HG03196 (cell line): ENCODE measurements around the gene TMEM209.
"Not testable (repeated sequence)": the region's sequence is repeated elsewhere in the genome, so short reads cannot be mapped to it uniquely, and the experiment has no call there.

ENCODE experiments used
- ATAC-seq: cut with Tn5 transposase; IDR thresholded peaks from one replicate; pipeline ENCODE4 v1.9.1; 2021; ENCODE audit not compliant: unreplicated experiment

TMEM209 gene

GRCh38 chr7:130174237-130174959 lies 30.8 kb downstream of the TMEM209 start:
- ATAC-seq = no peak

GRCh38 chr7:130162196-130162595 lies 43.0 kb downstream of the TMEM209 start:
- ATAC-seq = no peak

GRCh38 chr7:130160455-130160854 lies 44.8 kb downstream of the TMEM209 start:
- no peak for ATAC-seq

- no peak for ATAC-seq
Measured at GRCh38 chr7:130160023-130160422, 45.2 kb downstream of the TMEM209 start.

- ATAC-seq = no peak
Measured at GRCh38 chr7:130157700-130158099, 47.5 kb downstream of the TMEM209 start.

GRCh38 chr7:130156140-130156539 lies 49.1 kb downstream of the TMEM209 start:
- no peak for ATAC-seq

- no peak for ATAC-seq
Measured at GRCh38 chr7:130154501-130155317, 50.5 kb downstream of the TMEM209 start.

- ATAC-seq = no peak
Measured at GRCh38 chr7:130154131-130154500, 51.1 kb downstream of the TMEM209 start.

- ATAC-seq = no peak
Measured at GRCh38 chr7:130153211-130153908, 51.8 kb downstream of the TMEM209 start.

- ATAC-seq = no peak
Measured at GRCh38 chr7:130152493-130153210, 52.6 kb downstream of the TMEM209 start.

- no peak for ATAC-seq
Measured at GRCh38 chr7:130151591-130152492, 53.4 kb downstream of the TMEM209 start.

GRCh38 chr7:130150587-130150986 lies 54.6 kb downstream of the TMEM209 start:
- ATAC-seq = no peak

GRCh38 chr7:130149281-130150139 lies 55.7 kb downstream of the TMEM209 start:
- peak; percentile 59 for ATAC-seq

- ATAC-seq = no peak
Measured at GRCh38 chr7:130148561-130148960, 56.6 kb downstream of the TMEM209 start.

- no peak for ATAC-seq
Measured at GRCh38 chr7:130147710-130148325, 57.4 kb downstream of the TMEM209 start.

GRCh38 chr7:130146693-130147405 lies 58.4 kb downstream of the TMEM209 start:
- no peak for ATAC-seq

GRCh38 chr7:130146142-130146541 lies 59.1 kb downstream of the TMEM209 start:
- not testable (repeated sequence) for ATAC-seq
